ENCODE measurements around the gene WDR70.

Gene WDR70

DNA sequence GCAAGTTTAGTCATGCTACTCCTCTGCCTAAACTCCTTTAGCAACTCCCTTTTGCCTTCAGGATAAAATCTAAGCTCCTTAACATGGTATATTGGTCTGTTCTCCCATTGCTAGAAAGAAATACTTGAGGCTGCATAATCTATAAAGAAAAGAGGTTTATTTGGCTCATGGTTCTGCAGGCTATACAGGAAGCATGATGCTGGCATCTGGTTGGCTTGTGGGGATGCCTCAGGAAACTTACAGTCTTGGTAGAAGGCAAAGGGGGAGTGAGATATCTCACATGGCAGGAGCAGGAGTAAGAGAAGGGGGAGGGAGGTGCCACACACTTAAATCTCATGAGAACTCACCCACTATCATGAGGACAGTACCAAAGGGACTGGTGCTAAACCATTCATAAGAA lies 315.7 kb downstream of the WDR70 start:
- DNase-seq, result no peak

DNA sequence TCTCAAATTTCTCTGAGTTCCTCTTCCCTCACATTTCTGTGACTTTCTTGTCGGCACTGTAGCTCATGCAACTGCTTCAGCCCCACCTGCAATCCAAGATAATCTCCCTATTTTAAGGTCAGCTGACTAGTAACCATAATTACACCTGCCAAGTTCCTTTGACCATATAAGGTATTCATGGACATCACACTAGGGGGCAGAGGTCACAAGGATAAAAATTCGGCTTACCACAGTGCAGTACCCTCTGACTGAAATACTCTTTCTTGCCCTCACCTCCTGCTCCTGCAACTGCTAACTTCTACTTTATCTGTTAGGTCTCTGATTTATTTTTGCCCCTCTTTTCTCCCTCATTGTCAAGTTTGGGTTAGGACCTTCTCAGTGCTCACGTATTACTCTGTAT lies 316.5 kb downstream of the WDR70 start:
- no peak for DNase-seq

DNA sequence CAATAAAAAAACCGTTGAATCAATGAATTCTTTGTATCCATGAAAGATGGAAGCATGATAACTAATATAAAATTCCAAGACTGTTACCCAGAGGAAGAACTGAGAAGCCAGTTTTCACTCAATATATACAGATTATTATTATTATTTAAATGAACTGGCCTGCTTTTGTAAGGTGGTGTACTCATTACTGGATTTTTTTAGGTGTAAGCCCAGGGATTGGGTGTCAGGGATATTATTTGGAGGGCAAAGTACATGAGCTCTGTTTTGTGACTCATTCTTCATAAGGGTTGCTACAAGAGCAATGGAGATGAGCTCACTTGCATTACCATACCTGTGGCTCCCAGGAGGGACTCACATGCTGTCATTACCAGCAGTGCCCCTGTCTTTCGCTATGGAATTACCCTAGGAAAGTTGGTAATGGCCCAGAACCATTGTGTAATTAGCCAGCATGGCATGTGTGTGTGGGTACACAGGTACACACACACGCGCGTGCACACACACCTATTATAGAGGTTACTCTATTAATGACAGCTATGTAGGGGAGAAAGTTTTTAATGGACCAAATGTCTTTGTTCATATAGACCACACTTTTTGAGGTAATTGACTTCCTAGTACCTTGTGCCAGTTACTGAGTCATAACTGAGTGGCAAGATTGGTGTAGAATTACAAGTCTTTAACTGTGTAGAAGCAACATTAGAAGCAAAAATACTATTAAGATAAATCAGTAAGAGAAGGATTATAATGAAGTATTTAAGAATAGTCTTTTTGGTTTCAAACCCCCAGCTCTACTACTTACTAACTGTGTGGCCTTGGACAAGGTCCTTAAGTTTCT lies 317.3 kb downstream of the WDR70 start:
- no peak for DNase-seq

DNA sequence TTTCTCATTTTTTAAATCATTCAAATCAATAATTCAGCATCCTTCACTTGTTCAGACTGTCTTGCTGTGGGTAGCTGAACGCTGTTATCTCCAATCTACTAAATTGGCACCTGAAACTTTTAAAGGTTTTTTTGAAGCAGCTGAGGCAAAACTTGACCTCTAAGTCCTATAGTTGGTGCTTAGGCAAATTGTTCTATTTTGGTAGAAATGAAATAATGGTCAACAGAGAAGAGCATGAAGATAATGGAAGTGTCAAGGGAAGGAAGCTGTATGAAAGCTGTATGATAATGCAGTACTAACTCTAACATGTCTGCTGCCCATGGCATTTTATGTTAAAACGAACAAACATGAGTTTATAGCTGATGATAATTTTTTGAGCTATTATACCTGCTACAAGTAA lies 322.8 kb downstream of the WDR70 start:
- DNase-seq, result no peak

DNA sequence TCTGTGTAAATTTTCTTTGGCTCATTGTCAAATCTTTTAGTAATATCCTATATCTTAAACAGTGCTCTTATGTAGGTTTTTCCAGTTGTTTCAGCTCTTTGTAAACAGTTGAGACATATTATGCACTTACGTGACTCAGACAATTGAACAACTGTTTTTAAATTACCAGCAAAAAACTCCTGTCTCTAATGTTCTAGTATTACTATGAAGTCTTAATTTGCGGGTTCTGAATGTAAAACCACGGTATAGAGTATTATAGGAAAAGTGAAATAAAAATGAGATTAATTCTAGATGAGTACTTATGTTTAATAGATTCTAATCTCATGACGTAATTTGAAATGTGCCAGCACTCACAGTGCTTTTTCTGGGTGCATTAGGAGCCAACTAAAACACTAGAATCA lies 324.7 kb downstream of the WDR70 start:
- DNase-seq, result no peak

DNA sequence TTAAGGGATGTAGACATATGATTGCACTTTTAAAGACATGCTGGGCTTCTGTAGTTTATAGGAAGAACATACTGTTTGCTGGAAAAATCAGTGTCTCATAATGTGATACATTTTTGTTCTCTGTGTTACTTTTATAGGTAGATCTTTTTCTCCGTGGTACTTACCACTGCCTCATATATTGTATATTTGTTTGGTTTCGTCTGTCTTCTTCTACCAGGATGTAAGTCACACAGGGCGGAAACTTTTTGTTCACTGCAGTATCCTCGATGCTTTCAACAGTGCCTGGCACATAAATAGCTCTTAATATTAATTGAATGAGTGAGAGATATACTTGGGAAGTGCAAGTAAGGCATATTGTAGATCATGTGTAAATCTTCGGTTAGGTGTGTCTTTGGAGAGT lies 325.3 kb downstream of the WDR70 start:
- DNase-seq, result no peak

DNA sequence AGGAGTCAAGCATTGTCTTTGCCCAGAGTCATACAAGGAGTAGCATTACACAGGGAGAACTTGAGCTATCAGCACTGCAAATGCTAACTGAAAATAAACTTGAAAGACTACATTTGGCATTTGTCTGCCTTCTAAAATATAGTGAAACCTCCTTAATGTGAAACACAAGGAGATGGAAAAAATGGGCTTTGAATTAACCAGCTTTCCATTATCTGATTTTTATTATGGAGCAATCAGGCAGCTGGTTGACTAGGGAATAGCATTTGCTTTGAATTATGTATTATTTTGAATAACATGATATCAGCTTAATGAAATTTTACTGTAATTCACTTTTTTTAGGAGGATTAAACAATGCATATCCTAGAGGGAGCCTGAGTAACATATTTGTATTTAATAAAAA lies 329.9 kb downstream of the WDR70 start:
- no peak for DNase-seq

DNA sequence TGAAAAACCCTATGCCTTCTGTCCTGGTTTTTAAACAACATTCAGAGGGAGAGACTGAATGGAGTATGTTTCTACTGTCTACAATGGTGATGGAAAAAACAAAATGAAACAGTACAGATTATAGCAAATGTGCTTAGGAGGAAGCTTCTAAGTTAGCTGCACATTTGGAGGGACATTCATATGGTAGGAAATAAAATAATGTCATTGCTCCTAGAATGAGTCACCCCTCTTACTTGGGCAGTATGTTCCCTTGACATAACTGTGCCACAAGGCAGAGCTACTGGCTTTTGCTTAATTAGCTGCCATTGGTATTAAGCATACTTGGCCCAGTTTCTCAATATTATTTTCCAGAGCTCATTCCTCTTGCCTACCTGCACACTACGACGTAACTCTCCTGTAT lies 331.8 kb downstream of the WDR70 start:
- DNase-seq, result no peak

DNA sequence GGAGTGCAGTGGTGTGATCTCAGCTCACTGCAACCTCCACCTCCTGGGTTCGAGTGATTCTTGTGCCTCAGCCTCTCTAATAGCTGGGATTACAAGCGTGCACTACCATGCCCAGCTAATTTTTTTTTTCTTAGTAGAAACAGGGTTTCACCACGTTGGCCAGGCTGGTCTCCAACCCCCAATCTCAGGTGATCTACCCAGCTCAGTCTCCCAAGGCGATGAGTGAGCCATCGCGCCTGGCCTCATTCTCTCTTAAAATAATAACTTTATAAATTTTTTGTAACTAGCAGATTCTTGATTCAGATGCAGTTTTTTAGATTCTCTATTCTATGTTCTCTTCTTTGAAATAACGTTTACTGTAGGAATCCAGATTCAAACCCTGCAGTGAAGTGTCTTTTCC lies 333.6 kb downstream of the WDR70 start:
- DNase-seq, result no peak

DNA sequence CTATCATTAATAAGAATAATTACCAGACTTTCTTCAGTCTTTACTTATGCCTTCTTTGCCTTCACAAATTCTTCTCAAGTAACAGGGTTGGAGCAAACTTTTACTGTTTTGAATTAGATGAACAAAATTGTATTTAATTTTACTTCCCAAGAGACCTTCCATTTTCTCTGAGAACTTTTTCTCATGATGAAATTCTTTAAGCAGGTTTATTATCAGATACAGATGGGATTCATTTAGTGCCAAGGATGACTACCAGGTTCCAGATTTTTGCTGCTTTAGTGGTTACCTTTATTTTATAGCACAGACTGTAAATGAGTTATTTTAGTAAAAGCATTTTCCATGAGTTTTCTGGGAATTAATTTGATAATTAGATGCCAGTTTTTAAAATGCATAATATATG lies 335.6 kb downstream of the WDR70 start:
- no peak for DNase-seq

DNA sequence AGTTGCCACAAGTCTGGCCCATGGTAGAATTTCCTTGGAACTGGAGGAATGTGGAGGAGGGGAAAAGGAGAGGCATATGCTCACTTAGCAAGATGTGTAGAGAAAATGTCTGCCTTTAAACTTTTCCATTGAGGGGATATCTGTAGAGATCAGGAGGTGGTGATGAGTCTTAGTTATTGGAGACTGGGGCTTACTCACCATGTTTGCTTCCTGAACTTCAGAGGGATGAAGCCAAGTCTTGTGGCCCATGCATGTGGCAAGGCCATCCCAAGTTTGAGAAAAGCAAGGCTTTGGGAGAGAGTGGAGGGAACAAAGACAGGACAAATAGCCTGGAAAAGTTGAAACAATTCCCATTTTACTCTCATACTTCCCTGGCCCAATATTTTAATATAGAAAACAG lies 336.2 kb downstream of the WDR70 start:
- no peak for DNase-seq

DNA sequence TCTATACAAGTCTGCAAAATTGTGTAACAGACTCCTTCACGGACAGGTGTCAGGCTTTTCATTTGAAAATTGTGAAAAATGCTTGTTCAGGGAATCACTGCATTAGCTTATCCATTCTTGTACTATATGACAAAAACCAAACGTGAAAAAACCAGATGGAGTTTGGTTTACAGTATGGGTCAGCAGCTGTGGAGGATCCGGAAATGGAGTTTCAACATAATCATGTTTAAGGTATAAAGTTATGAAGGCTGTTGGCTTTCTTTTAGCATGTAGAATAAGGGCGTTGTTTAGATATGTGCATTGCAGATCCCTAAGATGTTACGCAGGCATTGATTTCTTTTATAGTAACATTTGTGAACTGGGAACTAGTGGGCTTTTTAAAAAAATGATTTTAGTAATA lies 336.9 kb downstream of the WDR70 start:
- DNase-seq, result no peak

DNA sequence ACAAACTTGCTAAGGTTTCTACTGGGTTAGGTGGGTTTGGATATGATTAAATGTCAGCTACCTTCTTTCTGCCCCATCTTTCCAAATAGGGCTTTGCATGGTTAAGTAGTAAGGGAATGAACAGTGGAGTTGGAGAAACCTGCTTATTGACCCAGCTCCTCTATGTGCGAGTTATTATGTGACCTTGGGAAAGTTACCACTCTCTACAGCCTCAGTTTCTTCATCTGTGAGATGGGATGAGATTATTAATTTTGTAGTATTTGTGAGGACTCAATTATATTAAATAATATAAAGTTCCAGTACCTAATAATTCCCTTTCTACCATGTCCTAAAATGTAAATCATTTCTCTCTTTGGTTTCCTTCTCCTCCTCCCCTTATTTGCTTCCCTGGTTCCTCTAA lies 337.3 kb downstream of the WDR70 start:
- no peak for DNase-seq

DNA sequence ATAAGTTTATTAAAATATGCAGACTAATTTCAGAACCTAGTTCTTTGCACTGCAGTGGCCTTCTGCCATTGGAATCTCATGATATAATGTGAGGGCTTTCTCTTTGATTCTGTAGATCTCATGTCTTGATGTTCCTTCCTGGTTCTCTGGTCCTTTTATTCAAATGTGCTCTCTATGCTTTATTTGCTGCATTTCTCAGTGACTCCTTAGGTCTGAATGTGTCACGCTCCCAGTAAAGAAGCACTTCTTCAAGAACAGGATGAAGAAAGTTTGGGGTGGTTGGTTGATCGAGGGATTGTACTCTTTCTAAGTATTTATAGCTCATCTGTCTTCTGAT lies 338.1 kb downstream of the WDR70 start:
- no peak for DNase-seq

DNA sequence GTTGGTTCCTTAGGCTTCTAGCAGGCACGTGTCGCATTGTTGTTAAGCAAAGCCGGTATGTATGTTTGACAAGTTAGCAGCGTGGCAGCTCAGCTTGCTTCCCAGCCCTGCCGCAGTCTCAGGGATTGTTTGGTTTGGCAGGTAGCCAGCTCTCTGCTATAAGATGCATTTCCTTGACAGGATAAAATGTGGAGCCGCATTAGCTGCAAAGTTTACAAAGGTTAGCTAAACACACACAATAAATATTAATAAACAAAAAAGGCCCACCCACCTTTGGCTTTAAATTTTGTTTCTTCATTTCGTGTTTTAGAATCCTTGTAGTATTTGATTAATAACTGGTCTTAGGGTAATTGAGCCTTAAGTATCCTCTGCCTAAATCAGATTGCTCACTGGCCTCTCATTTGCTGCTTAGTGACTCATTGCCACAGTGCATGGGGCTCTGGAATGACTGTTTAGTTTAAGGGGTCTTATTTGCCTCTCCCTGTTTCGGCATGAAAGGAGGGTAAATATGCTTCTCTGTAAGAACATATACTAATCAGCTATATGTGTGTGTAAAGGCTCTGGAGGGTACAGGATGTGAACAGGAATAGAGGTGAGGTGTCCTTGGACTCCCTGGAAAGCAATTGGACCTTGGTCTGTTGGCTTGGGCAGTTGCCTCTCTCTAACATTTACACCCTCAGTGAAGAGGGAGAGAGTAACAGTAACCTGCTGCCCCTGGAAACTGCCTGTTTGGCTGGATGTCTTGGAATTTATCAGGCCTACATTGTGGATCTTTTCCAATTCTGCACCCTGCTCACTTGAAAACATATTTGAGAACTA lies 338.7 kb downstream of the WDR70 start:
- DNase-seq, result peak; percentile 78

DNA sequence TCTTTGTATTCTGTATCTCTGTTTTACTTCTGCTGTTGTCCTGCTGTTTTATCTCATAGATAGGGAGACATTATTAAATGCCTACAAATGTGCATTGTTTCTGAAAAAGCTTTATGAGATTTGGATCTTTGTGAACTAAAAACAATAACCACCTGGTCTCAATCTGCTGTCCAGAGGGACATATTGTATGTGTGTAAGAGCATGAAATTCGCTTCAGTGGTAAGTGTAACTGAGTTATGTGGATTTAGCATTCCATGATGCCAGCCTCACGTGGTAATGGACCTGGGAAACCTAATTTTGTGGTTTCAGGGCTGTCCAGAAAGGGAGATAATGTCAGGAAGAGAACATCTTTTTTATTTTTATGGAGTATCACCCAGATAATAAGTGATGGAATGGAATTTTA lies 341.4 kb downstream of the WDR70 start:
- DNase-seq, result no peak

DNA sequence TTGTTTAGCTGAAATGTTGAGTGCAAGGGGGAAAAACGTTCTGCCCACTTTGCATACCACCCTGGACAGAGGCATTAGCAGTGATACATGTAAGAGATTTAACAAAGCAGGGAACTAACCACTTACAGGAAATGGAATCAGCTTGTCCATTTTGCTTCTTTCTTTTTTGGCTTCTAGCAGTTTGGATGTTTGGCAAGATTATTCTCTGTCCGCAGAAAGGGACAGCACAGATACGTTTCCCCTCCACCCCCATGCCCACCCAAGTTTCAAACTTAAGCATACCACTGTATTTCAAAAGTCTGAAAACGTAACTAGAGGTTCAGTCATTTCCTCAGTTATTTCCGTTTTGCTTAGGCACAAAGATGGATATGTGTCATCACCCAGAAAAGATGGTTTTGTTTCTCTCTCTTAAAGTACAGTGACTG lies 342.3 kb downstream of the WDR70 start:
- DNase-seq, result no peak

DNA sequence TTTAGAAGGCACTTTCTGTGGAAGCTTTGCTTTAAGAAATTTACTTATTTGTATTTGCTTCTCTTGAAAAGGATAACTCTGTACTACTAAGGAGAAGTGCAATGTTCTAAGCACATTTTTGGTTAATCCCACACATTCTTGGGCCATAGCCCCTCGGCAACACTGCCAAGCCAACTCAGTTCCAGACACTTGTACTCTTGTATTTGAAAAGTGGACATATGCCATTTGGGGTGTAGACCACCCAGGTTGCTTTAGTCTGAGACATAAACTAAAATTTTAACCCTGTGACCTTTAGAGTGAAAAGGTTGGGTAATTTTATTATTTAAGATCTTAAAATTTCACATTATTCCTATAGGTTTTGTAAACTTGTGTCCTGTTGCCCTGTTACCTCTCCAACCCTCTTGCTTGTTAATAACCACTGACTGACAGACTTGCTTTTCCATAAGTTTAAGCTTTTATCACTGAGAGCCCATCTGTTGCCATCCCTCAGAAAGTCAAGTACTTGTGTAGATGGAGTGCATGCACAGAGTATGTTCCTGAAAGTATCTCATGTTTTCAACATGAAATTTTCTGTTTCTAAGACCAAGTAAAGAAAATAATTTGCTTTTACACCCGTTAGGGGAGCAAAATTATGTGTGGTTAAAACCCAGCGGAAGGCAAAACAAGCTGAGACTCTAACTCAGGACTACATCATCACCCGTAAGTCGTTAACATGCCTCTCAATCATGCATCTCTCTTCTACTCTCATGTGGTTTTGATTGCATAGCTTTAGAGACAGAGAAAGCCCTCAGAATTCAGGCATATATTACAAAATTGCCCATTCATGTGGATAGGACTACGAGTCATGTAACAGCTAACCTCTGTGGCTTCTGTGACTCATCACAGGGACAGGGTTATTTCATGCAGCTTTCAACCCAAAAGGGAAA lies 343.4 kb downstream of the WDR70 start:
- DNase-seq, result no peak

DNA sequence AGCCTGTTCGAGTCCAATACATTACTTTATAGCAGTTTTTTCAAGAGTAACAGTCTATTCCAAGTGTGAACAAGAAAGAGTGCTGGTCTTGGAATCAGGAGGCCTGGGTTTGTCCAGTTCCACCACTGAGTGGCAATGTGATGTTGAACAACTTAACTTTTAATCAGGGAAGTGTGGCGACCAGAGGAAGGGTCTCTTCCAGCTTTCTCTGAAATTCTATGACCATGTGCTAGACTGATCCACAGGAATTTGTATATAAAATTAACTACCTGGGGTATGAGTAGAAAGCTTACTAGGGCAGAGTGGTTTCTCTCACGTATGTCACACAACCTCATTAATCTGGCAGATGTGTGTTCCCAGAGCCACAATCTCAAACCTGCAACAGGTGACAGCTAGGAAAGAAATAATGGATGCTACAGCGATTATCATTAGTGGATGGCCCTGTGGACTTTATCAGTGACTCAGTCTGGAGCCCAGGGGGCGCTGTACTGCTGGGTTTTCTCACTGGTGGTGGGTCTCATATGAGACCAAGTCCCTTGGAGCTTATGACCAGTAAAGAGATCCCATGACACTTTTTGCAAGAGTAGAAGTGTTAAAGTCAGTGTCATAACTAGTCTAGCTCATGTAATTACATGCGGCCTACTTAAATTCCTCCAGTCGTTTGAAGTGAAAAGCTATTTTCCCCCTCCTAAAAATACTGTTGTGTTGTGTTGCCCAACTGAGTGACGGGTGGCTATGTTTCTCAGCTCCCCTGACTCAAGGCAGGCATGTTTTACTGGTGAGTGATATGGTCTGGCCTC lies 344.2 kb downstream of the WDR70 start:
- no peak for DNase-seq

DNA sequence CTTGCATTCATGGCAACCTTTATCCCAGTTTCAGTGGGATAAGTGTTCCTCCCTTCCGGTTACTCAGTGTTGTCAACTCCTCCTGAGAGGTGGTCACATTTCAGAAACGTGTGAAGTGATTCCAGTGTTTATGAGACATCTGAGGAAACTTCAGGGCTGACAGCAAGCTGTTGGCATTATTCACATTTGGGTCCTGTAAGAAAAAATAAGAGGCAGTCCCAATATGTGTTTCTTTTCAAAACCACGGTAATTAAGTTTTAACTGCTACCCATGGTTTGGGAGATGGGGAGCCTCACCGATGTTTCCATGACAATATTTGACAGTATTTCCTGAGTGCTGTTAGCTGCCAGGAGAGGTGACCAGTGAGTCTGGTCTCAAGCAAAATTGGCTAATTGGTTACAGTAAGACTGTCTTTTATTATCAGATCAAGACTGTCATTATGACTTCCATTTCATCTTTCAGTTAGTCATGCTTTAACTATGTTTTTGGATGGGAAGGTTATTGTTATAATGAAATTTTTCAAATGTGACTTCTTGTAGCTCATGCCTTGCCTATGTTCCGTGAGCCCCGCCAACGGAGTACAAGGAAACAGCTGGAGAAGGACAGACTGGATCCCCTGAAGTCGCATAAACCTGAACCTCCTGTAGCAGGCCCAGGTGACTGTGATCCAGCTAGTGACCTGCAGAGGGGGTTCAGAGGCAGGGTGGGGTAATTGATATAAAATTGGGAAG lies 345.4 kb downstream of the WDR70 start:
- DNase-seq, result no peak

DNA sequence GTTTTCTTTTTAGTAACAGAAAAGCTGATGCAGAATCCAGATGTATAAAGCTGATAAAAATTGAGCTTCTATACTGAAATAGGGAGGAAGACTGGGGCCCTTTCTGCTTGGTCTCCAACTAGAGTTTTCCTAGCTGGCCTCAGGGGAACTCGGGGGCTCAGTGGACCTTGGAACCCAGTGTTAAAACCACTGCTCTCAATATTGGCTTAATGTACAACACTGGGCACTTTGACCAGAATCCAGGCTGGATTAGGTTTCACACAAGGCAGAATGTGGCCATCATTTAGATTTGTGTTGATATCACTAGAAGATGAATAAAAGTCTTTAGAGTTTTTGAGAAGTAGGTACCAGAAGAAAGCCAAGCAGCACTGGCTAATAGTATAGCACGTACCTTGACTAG lies 346.1 kb downstream of the WDR70 start:
- no peak for DNase-seq

DNA sequence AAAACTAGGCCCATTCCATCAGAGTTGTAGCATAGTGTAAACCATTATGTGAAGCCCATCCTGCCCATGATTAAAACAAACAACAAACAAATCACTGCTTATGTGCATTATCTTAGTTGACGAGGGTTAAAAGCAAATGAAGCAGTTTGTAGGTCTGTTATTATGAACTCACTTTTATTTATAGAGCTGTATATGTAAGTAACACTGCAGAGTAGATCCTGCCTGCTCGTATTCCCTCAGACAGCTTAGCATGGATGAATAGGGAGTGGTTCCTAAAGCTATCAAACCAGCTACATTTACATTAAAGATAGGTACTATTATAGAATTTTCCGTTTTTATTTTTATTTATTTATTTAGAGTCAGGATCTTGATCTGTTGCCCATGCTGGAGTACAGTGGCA lies 348.1 kb downstream of the WDR70 start:
- DNase-seq, result no peak
